Esophagus muscularis mucosa (tissue), 4 donors: ENCODE data around the gene TRIAP1. TPM values are rescaled to one million over a fixed set of nuclear protein-coding genes. Genes with fewer than 3 reads are reported as not detected.

Experiments used
- DNase-seq: peaks from one replicate; pipeline ENCODE4 v3.0.0-alpha.2; 2017; ENCODE audit errors: extremely low spot score
- H3K27ac ChIP-seq, 4 donors: fragments of 200-600 bp; sonication (generic); replicated peaks in 1 of 4; 1 replicate in 3 of 4; 2 replicates in 1 of 4; pipeline ENCODE4 v1.5.1; 2016 to 2019; ENCODE audit warnings: mild to moderate bottlenecking in 1 of 4
- H3K27me3 ChIP-seq, 4 donors: fragments of 200-600 bp; sonication (generic); one replicate each; pipeline versions ENCODE4 v1.5.1 to v1.6.0; 2016 to 2019
- H3K36me3 ChIP-seq, 4 donors: fragments of 200-600 bp; sonication (generic); one replicate each; pipeline ENCODE4 v1.5.1; 2016 to 2019
- H3K4me1 ChIP-seq, 4 donors: fragments of 200-600 bp; sonication (generic); one replicate each; pipeline ENCODE4 v1.5.1; 2016 to 2019
- H3K4me3 ChIP-seq, 4 donors: fragments of 200-600 bp; sonication (generic); 1 replicate in 2 of 4; 2 replicates in 2 of 4; pipeline ENCODE4 v1.5.1; 2016 to 2019; ENCODE audit warnings: mild to moderate bottlenecking in 4 of 4, moderate library complexity in 1 of 4
- H3K9me3 ChIP-seq, 4 donors: fragments of 200-600 bp; sonication (generic); 1 replicate in 3 of 4; 2 replicates in 1 of 4; pipeline ENCODE4 v1.5.1; 2016 to 2019
- EP300 ChIP-seq: sonication (generic); formaldehyde crosslinking; IDR thresholded peaks from one replicate; pipeline ENCODE4 v1.6.1; 2017; ENCODE audit warnings: antibody characterized with exemption
- POLR2A ChIP-seq: fragments of 450-650 bp; IDR thresholded peaks from one replicate; pipeline ENCODE4 v1.6.1; 2017; ENCODE audit warnings: antibody characterized with exemption, moderate library complexity, mild to moderate bottlenecking, low read depth
- POLR2AphosphoS5 ChIP-seq, 2 donors: sonication (generic); formaldehyde crosslinking; IDR thresholded peaks; one replicate each; pipeline ENCODE4 v1.6.1; 2017; ENCODE audit warnings: antibody characterized with exemption in 2 of 2
- WGBS: methylation state at CpG from one replicate; pipeline ENCODE4 v1.1.5; 2018; 5-methylcytosine and 5-hydroxymethylcytosine counted together
- intact Hi-C: fragments of 100-400 bp; cut with DNase I; formaldehyde crosslinking; loops from one replicate; pipeline ENCODE4 v1.15.1; 2023
- total RNA-seq, 4 donors: library from RNA; depleted of rRNA; stranded (reverse); fragments of >200 nt; gene quantifications; one replicate each; pipeline versions ENCODE4 v1.1.0 to v1.2.1, GENCODE V29; 2016
- TF ChIP-seq, protein P1 (sequence below), 3 experiments: fragments of 200-600 bp in 2 of 3; fragments of 450-650 bp in 1 of 3; sonication (generic) in 2 of 3; IDR thresholded peaks; one replicate each; pipeline ENCODE4 v1.5.1; 2017 to 2019; ENCODE audit warnings: antibody characterized with exemption in 3 of 3, mild to moderate bottlenecking in 2 of 3, moderate library complexity in 1 of 3

TRIAP1 gene
- total RNA-seq, 4 donors from 2014 or later: 9.8 to 17.7 (median 10.7) TPM

DNA sequence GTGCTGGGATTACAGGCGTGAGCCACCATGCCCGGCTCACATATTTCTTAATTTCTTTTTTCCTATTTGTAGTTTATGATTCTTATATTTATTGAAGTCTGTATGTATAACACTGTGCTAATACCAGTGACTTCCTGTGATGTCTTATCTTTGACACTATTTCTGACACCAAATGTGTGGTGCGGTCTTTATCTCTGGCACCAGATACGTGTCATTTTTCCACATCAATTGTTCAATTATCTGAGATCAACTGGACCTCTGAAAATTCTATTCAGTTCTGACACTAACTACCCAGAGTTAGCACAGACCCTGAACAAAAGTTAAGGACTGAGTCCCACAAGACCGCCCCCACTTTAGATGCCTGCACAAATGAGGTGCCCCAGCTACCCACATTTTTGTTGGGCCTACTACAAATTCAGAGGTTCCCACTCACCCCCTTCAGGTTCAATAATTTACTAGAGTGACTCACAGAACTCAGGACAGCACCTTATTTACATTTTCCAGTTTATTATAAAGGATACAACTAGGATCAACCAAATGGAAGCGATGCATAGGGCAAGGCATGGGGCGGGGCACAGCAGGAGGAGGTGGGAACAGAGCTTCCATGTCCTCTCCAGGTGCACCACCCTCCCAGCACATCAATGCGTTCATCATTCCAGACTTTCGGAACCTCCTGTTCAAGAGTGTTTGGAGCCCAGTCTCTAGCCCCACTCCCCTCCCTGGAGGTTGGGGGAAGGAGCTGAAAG, 35.0 kb upstream of the TRIAP1 start:
- no peak overlapping the region for H3K4me3 ChIP-seq
- H3K36me3 ChIP-seq: peaks cover 0 to 13% (median 4%) of the 10 kb centered on the region in 4 donors
- WGBS: 97% methylated on average over 9 of the region's 9 CpGs
- H3K27ac ChIP-seq: no peak overlapping the region
- TF ChIP-seq, protein P1, sequence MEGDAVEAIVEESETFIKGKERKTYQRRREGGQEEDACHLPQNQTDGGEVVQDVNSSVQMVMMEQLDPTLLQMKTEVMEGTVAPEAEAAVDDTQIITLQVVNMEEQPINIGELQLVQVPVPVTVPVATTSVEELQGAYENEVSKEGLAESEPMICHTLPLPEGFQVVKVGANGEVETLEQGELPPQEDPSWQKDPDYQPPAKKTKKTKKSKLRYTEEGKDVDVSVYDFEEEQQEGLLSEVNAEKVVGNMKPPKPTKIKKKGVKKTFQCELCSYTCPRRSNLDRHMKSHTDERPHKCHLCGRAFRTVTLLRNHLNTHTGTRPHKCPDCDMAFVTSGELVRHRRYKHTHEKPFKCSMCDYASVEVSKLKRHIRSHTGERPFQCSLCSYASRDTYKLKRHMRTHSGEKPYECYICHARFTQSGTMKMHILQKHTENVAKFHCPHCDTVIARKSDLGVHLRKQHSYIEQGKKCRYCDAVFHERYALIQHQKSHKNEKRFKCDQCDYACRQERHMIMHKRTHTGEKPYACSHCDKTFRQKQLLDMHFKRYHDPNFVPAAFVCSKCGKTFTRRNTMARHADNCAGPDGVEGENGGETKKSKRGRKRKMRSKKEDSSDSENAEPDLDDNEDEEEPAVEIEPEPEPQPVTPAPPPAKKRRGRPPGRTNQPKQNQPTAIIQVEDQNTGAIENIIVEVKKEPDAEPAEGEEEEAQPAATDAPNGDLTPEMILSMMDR (IDR thresholded peaks at IDR 0.05): no peak
- TF ChIP-seq EP300 (no peak), POLR2A (no peak), POLR2AphosphoS5 (IDR thresholded peaks at IDR 0.05) (no peak)
- no peaks in the 10 kb centered on the region for H3K27me3 ChIP-seq
- no peaks in the 10 kb centered on the region for H3K9me3 ChIP-seq
- no peak for DNase-seq
- intact Hi-C loops: no loop called here
- no peaks in the 10 kb centered on the region for H3K4me1 ChIP-seq

DNA sequence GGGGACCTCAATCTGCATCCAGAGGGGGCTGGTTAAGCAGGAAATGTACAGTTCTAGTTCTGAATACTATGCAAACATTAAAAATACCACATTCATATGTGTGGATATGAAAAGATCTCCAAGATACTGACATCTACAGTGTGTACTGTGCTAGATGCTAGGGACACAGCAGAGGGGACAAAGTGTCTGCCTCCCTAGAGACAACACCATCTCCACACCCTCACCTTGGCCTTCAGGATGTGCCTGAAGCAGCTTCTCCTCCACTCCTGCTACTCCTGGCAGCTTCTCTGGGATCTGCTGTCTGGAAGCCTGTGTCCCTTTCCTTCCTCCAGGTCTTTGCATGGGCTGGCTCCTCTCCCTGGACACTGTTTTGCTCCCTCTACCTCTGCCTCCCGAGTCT, 34.0 kb upstream of the TRIAP1 start:
- 79% methylated on average over 1 of the region's 1 CpG for WGBS
- Histone ChIP-seq H3K9me3 (no peaks in the 10 kb centered on the region), H3K36me3 (peaks cover 0 to 13% (median 4%) of the 10 kb centered on the region in 4 donors), H3K4me3 (no peak overlapping the region), H3K27me3 (no peaks in the 10 kb centered on the region), H3K4me1 (no peaks in the 10 kb centered on the region), H3K27ac (no peak overlapping the region)
- intact Hi-C loops: no loop called here
- TF ChIP-seq POLR2A (no peak), POLR2AphosphoS5 (IDR thresholded peaks at IDR 0.05) (no peak)
- TF ChIP-seq, protein P1 (IDR thresholded peaks at IDR 0.05): no peak
- DNase-seq: no peak

DNA sequence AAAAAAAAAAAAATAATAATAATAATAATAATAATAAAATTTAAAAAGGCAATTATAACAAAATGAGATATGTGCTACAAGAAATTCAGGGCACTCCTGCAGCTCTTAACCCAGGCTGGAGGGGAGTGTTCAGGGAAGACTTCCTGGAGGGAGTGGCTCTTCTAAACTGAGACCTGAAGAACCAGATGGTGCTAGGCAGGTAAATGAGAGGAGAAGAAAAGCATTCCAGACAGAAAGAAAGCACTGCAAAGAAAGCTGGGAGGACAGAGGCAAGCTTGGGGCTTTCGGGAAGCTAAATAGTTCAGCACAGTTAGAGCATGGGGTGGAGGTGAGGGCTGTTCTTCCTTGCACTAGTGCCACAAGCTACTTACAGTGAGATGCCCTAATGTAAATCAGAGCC, 33.3 kb upstream of the TRIAP1 start:
- Histone ChIP-seq H3K4me3 (no peak overlapping the region), H3K27me3 (no peaks in the 10 kb centered on the region), H3K27ac (no peak overlapping the region), H3K36me3 (peaks cover 0 to 13% (median 4%) of the 10 kb centered on the region in 4 donors), H3K9me3 (no peaks in the 10 kb centered on the region), H3K4me1 (no peaks in the 10 kb centered on the region)
- TF ChIP-seq POLR2AphosphoS5 (IDR thresholded peaks at IDR 0.05) (no peak), POLR2A (no peak), EP300 (no peak)
- TF ChIP-seq, protein P1 (IDR thresholded peaks at IDR 0.05): no peak
- WGBS: 95% methylated on average over 1 of the region's 1 CpG
- no peak for DNase-seq
- intact Hi-C loops: no loop called here

DNA sequence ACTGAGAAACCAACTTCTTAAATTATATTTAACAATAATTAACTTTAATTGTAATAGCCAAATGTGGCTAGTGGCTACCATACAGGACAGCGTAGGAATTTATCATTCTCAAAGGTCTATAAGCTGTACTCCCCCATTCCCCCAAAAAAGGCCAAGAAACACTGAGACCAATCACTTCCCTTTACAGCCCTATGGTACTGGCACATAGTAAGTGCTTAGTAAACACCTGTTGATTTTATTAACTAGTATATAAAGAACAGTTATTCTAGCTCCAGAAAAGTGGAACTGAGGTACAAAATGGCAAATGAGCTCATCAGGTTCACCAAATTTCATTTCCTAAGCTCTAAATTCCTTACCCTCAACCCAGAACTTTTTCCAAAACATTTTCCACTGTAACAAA, 29.5 kb upstream of the TRIAP1 start:
- 100% methylated on average over 1 of the region's 1 CpG for WGBS
- no peak overlapping the region for H3K27ac ChIP-seq

More for the DNA sequence above, 29.5 kb upstream of the TRIAP1 start:
- DNase-seq: no peak
- Histone ChIP-seq H3K36me3 (peaks cover 0 to 3% (median 0%) of the 10 kb centered on the region in 4 donors), H3K27me3 (no peaks in the 10 kb centered on the region), H3K9me3 (no peaks in the 10 kb centered on the region), H3K4me1 (peaks cover 1 to 10% (median 7%) of the 10 kb centered on the region in 4 donors), H3K4me3 (no peak overlapping the region)
- intact Hi-C loops: no loop called here
- TF ChIP-seq EP300: no peak
- TF ChIP-seq POLR2AphosphoS5 (IDR thresholded peaks at IDR 0.05): no peak
- TF ChIP-seq, protein P1 (IDR thresholded peaks at IDR 0.05): no peak
- TF ChIP-seq POLR2A: no peak
